DND-41 (cell line): ENCODE results near the gene PPP1R13B.

Source experiments
- CTCF ChIP-seq: IDR thresholded peaks from 2 replicates; pipeline ENCODE4 v1.5.1; 2012; ENCODE audit warnings: borderline replicate concordance, low read length, moderate library complexity, mild to moderate bottlenecking; ENCODE audit not compliant: poor library complexity, severe bottlenecking; ENCODE audit errors: extremely low read depth
- EZH2 ChIP-seq: IDR thresholded peaks from 3 replicates; pipeline ENCODE4 v1.6.1; 2012; ENCODE audit warnings: borderline replicate concordance, low read depth, mild to moderate bottlenecking, moderate library complexity, low read length, inconsistent platforms; ENCODE audit not compliant: severe bottlenecking

- TF ChIP-seq CTCF (no peak), EZH2 (no peak)
Measured at GRCh38 chr14:103700753-103701490, 146.5 kb downstream of the PPP1R13B start.
